Left forelimb (tissue), 1 donor: Measurements from ENCODE around the gene MREG.

Experiments used
- DNase-seq: peaks from one replicate; pipeline ENCODE4 v3.0.0-alpha.2; 2018; ENCODE audit warnings: low spot score

The MREG gene

DNA sequence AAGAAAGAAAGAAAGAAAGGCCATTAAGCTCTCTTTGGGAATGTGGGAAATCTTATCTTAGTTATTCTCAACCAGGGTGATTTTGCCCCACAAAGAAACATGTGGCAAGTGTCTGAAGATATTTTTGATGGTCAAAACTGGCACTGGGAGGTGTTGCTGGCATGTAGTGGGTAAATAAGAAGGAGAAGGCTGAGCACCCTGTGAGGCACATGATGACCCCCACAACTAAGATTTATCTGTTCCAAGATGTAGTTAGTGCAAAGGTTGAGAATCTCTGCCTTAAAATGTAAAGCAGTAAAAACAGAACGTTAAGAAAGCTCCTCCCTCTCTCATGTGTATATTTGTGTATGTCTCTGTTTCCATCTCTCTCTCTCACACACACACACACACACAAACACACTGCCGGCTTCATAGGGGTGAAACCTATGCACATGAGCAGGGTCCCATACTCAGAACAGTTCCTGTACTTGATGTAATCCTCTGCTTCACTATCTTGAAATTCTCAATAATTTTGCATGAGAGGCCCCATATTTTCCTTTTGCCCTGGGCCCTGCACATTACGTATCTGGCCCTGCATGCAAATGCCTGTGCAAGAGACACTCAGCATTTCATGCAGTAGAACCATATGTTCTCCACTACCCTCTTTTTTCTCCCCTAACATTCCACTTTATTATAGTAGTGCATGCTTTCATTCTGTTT is 94.3 kb downstream of the MREG start:
- DNase-seq, result no peak

DNA sequence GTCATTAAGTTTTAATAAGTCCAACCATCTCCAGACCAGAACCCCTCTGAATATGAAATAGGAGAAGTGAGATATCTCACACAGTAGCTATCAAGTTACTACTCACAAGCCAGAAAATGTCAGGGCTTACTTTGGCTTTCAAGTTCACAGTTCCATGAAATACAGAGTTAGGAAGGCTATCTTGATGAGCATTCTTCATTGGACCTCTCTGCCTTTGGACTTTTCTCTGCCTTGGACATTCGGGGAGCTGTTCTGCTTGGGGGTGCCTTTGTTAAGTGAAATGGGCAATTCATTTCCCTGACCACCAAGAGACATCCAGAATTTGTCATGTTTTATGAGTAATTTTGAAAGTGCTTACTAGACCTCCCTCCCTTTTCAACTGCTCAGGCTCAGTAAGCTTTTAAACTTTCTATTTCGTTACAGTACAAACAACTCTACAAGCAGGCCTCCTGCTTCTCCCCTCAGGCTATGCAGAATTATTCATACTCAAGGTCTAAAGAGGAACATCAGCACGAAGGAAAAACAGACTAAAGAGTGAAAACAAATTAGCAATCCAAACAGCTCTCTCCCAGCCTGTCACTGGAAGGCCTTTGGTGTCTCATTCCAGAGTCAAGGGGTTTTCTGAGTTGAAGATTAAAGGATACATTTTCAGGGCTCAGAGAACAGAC is 95.3 kb downstream of the MREG start:
- DNase-seq, result no peak

DNA sequence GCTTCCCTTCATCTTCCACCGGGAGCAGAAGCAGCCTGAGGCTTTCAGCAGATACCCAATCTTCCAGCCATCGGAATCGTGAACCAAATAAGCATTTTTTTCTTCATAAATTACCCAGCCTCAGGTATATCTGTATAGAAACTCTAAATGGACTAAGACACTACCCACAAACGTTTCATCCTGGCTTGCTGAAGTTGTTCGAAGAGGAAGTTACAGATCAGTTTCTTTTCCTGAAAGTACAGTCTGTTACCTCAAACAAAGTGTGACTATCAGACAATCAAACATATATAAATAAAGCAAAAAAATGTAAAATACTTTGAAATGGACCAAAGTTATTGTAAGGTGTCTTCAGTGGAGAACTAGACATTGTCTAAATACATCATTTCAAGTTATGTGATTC is 97.9 kb downstream of the MREG start:
- no peak for DNase-seq

DNA sequence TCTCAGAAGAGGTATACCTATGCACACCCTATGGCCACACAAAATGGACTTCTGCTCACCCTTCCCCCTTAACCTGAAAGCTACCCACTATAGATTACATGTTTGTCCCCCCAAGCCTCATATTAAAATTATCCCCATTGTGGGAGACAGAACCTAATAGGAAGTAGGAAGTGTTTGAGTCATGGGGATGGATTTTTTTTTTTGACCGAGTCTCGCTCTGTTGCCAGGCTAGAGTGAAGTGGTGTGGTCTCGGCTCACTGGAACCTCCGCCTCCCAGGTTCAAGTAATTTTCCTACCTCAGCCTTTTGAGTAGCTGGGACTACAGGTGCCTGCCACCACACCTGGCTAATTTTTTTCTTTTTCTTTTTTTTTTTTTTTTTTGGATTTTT is 98.6 kb downstream of the MREG start:
- no peak for DNase-seq

DNA sequence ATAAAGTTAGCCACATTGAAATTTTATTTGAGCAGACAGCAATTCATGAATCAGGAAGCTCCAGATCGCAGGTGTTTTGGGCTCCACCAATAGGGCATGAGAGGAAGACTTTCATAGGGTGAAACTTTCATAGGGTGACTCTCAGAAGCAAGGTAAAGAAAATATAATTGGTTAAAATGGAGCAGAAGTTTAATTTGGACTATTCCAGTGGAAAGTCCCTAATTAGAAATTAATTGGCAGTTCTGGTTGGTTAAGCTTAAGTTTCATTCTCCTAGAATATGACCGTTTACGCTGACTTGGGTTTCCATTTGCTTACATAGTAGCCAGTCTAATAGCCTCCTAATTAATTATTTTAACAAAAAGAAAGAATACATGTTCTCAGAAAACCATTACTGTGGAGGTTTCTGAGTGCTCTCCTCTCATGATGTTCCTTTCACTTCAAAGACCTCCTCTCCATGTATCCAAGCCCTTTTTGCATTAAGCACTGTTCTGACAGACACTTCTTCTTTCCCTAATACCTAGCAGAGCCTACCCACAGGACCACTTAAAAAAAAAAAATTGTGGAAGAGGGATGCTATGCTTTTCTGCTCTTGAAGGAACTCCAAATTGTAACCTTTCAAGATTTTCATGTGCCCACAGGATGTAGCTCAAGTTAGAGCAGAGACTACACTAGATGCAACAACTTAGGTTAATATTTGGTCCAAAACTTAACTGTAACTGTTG is 99.1 kb downstream of the MREG start:
- no peak for DNase-seq

DNA sequence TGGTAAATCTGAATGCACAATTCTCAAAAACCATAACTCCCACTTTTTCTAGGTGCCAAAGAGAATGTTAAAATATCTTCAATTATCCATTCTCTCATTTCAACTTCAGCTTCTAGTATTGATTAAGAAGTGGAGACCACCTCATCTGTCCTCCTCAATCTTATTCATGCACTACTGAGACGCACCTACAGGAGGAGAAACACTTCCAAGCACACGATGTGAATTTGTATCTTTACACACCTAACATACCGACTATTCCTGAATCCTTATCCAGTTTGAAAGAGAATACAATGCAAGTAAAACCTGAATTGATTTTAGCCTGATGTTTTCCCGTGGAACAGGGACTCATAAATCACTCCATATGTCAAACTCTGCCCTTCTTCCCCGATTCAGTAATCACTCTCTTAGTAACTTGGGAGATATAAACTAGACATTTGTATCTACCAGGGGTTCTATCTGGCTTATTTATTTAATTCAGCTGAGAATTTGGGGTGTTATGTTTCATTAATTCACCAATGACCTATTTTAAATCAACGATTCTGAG is 101.0 kb downstream of the MREG start:
- no peak for DNase-seq

DNA sequence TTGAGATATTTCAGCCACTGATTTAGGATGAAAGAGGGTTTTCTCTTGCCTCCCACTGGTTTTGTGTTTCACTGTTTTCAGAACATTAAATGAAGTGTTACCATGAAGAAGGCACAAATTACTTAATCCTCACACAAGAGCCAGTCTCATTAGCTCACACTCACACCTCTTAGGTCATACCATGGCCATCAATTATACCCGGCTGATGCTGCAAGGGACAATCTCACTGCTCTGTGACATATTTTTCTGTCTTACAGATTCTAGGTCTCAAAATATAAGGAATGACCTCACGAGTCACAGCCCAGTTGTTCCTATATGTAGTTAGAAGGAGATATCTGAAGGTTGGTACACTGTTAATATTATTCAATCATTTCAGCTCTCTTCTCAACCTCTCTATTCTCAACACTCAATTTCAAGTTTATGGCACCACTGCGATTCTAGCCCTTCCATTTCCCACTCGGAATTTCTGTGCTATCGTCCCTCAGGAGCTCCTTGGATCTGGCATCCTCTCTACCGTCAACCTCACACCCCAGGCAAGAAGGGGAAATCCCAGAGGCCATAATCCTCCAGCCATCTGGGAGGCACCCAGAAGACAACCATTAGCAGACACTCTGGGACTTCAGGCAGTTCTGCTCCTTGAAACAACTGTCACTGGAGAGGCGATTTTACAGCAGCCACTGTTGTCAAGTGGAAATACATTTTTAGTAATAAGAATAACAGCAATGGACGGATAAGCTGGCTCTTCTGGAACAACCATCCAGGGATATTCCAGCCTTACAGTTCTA is 101.9 kb downstream of the MREG start:
- DNase-seq, result no peak

DNA sequence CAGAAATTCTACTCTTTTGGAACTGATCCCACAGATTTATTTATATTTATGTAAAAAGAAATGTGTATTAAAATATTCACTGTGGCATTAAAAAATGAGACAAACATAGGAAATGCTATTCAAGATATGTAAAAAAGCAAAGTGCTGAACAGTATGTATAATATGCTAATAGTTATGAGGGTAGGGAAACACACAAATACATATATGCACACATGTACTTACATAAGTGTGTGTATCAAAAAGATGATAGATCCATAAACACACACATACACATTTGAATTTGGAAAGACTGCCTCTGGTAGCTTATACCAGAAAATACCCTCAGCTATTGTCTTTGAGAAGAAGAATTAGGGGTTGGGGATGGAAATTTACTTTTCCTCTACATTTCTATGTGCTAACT is 103.2 kb downstream of the MREG start:
- no peak for DNase-seq

DNA sequence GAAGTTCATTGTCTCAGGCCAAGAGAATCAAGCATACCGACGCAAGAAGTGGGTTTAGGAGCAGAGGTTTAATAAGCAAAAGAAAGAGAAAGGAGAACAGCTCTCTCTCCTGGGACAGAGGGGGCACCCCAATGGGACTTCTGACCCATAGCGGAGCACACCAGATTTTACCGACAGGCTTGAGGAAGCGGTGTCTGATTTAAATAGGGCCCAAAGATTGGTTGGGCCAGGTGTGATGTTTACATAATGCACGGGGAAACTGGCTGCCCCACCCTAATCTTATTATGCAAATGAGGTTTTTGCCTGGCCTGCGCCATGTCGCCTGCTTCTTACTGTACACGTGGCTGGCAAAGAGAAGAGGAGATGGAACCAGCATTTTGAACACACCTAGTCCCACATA is 106.2 kb downstream of the MREG start:
- DNase-seq, result no peak

DNA sequence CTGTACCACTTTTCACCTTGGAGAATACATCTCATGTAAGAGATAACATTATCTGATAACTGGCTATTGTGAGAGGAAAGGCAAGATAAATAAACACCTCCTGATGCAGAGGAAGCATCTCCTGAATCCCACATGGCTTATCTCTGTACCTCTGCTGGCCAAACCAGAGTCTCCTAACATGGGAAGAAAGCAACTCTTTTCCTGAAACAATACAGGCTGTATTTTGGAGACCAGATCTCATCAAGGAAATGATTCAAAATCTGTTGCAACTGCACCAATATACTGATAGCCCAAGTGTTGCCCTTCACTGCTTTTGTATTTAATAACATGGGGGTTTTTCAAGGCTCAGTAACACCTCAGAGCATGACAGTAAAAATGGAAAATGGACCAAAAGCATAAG is 106.9 kb downstream of the MREG start:
- DNase-seq, result no peak

DNA sequence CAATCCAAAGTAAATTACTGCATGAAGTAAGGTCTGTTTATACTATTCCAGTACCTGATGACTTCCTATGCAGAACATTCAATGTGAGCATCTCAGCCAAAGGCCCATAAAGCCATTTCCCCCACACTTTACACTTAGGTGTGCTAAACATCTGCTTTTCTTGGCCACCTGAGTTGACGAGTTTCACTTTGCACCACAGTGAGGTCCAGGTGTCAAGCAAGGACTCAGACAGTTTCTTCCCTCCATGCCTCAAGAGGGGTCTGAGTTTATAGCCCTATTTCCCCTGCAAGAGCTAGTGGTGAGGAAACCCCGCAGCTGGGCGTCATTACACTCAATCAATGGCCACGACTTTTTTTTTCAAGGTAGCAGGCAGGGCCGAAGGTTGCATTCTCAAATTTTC is 107.7 kb downstream of the MREG start:
- no peak for DNase-seq

DNA sequence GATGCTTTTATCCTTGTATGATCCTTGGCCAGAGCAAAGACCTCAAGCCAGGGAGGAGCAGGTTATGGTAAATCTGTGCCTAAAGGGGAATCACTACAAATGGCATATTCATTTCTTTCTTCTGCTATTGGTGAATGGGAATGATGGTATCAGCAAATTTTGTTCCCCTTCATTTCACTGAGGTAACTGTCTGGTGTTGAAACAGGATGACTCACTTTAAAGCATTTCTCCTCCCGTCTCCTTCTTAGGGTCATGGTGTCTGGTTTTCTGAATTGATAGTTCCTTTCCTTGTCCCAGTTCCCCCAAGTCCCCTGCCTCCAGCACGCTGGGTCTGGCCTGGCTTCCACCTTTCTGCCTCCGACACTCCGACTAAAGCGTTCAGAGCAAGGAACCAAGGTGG is 109.2 kb downstream of the MREG start:
- DNase-seq, result no peak

DNA sequence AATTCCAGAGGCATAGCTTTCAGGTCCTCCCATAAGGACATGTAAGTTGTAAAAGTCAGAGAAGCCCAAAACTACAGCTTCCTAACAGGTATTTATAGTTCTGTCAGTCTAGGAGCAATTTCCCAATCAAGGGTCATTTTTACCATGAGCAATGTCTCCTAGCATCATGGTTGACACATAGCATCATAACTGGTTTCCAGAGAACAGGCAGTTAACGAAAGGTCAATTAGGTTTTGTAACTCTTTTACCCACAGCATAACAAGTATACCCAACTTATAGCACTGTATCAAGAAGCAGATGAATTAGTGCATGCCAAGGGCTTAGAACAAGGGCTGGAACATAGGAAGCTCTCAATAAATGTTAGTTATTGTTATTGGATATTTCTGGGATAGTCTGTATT is 110.1 kb downstream of the MREG start:
- DNase-seq, result no peak

DNA sequence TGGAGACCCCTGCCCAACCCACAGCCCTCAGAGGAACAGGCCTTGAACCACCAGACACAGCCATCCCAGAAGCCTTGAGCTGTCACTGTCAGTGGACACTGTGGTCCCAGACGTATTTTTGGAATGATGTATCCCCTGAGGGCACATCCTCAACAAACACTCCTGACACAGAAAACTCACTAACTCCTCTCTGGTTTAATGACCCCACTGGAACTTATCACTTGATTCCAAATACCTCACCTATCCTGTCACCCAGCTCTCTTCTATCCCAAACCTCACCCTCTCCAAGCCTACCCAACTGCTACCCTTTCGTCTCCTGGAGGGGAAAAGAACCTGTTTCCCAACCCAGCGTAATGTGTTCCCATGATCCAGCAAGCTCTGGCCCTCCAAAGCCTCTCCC is 111.6 kb downstream of the MREG start:
- no peak for DNase-seq

DNA sequence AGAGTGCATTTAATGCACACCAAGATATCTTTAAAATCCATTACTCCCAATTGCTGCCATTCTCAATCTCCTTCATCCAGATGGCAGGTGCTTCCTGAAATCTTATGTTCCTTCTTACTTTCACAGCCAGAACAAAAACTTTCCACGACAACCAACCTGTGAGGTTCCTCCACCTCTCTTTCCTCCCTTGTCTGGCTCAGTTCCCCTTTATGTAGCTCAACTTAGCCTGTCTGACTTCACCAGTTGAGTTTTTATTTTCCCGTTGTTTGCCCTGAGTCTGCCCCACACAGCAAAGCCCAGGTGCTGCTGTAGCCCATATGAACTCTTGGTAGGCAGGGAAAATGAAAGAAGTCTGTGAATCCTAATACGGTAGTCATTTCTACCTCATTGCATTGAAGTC is 112.5 kb downstream of the MREG start:
- no peak for DNase-seq

DNA sequence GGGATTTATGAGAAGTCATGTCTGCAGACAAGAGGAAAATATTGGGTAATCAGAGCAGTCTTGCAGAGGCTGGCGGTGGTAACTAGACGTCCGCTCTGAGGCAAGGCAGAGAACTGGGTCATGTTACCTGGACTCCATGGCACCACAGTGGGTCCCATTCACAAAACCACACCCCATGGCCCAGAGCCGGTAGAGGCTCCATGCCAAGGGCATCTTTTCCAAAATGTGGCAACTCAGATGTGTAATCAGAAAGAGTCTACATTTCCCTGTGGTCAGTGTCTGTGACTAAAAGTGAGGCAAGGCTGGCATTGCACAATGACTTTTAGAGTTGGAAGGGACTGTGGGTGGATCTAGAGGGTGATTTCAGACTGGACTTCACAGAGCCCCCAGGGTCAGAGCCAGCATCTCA is 113.1 kb downstream of the MREG start:
- no peak for DNase-seq

DNA sequence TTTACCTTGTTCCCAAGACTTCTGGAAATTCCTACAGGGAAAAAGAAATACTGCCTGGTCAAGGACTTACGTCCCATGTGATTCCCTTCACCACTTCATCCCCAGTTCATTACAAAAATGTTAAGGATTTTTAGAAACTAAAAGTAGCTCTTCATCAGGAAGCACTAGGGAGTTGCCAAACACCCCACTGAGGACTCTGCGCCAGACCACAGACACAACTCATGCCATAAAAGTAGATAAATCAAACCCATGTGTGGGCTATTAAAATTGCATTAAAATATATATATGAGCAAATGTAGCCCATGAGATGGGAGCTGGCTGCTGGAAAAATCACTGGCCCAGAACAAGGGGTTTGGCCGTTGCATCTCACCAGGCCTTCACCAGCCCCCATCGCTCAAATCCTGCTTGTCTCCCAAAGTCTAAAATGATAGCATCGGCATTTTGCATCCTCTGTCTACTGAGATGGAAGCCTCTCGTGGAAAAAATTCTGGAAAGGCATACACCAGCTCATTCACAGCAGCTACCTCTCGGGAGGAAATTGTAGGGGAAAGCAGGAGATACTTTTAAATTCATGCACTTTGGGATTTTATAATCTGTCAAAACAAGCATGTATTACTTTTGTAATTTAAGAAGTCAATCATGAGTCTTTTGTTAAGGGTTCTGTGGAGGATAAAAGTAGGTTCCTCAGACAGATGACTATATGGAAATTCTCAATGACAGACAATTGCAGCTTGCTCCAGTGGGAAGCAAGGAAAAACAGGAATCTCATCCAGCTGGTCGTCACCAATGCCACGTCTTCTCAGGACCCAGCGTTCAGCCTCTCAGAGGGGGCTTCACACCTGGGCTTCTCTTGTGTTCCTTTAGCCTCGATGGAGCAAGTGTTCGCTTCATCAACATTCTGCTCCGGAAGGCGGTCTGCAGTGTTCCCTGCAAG is 113.9 kb downstream of the MREG start:
- DNase-seq, result no peak

DNA sequence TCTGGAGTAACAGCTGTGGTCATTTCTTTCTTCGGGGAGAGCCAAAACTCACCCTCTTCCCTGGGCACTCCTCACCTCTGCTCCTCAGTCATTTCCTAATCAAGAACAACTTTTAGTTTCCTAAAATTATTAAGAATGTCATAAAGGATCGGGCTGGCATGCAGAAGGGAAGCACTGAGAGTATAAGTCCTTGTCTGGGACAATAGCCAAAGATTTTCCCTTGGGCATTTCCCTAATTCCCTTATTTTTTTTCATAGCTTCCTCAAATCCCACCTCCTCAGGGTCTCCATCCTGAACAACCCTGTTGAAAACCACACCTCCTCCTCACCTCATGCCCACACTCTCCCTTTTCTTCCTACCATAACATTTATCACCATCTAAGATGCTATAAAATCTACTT is 115.0 kb downstream of the MREG start:
- DNase-seq, result no peak

DNA sequence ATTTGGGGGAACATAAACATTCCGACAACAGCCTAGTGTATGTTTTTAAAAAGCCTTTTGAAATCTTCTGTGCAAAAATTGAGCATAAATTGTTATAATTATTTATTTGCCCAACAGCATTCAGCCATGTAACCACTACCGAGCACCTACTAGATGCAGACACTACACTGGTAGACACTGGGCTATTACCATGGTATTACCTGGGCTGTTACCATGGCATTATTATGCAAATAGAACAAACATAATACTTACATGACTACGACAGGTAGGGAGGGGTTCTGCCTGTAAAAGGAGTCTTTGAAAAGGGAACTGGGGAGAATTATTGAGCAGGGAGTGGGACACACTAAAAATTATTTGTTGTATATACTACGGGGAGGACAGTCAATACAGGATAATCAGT is 116.4 kb downstream of the MREG start:
- no peak for DNase-seq

DNA sequence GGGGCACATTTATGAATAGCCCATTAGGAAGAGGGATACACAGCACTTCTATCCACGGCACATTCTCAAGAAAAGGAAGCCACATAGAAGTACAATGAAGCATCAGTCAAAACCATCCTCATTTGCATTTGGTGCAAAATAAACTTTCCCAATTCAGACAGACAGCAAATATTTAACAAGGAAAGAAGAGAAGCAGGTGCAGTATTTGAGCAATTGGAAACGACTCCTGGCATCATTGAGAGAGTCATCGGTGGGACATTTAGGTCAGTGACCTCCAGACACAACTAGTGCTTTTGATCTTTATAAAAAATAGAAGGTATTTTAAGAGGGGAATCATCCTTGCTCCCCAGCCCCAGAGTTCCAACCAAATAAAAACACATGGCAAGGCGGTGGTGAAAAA is 118.0 kb downstream of the MREG start:
- DNase-seq, result no peak
